H1 (cell line): ENCODE data around the gene ASF1A. TPM values are rescaled to one million over a fixed set of nuclear protein-coding genes. Genes with fewer than 3 reads are reported as not detected.

Source experiments
- CTCF ChIA-PET: fragments of 300-600 bp; sonication (Branson Sonifier 250); formaldehyde crosslinking; loops from one replicate; lab custom pipeline; 2021; ENCODE audit not compliant: partially characterized antibody; lab: Charles Lee
- POLR2A ChIA-PET: fragments of 300-600 bp; sonication (Branson Sonifier 250); formaldehyde crosslinking; loops from one replicate; lab custom pipeline; 2021; ENCODE audit warnings: inconsistent platforms; ENCODE audit not compliant: partially characterized antibody; lab: Charles Lee
- DNase-seq, 2 experiments: peaks; one replicate each; pipeline versions ENCODE4 v3.0.0 to v3.0.0-alpha.2; 2010 to 2022; ENCODE audit warnings: low spot score in 2 of 2, low read depth in 1 of 2, mixed read lengths in 1 of 2
- FAIRE-seq: peaks from 2 replicates; lab custom pipeline; 2011; peaks lifted over from hg19 to GRCh38; lab: Jason Lieb, UNC
- H2AFZ ChIP-seq: 2 replicates; pipeline ENCODE4 v1.8.1; 2012; ENCODE audit warnings: low read length, inconsistent platforms
- H2AK5ac ChIP-seq: 2 replicates; pipeline ENCODE4 v1.6.1; 2013; ENCODE audit warnings: low read depth, low read length
- H2BK120ac ChIP-seq: replicated peaks from 2 replicates; pipeline ENCODE3; 2013; ENCODE audit warnings: low read depth, low read length, inconsistent platforms
- H2BK12ac ChIP-seq: 2 replicates; pipeline ENCODE4 v1.6.1; 2013; ENCODE audit warnings: low read depth, low read length
- H2BK15ac ChIP-seq: 2 replicates; pipeline ENCODE4 v1.6.1; 2013; ENCODE audit warnings: low read length
- H2BK20ac ChIP-seq: 2 replicates; pipeline ENCODE4 v1.6.1; 2013; ENCODE audit warnings: low read length
- H2BK5ac ChIP-seq: 2 replicates; pipeline ENCODE4 v1.6.1; 2013; ENCODE audit warnings: low read depth, low read length
- H3K14ac ChIP-seq: 2 replicates; pipeline ENCODE4 v1.6.1; 2013; ENCODE audit warnings: inconsistent platforms; ENCODE audit not compliant: insufficient read length
- H3K18ac ChIP-seq: 2 replicates; pipeline ENCODE4 v1.6.1; 2013; ENCODE audit warnings: low read length; ENCODE audit errors: extremely low read depth
- H3K23ac ChIP-seq: 2 replicates; pipeline ENCODE4 v1.6.1; 2013; ENCODE audit warnings: inconsistent platforms; ENCODE audit not compliant: insufficient read length
- H3K23me2 ChIP-seq: 2 replicates; pipeline ENCODE4 v1.6.1; 2013; ENCODE audit warnings: low read depth, low read length
- H3K27ac ChIP-seq: 2 replicates; pipeline ENCODE4 v1.6.1; 2011; ENCODE audit warnings: low read depth, low read length, inconsistent platforms
- H3K27me3 ChIP-seq, 4 experiments: replicated peaks in 1 of 4; 1 replicate in 1 of 4; 2 replicates in 3 of 4; pipeline versions ENCODE4 v1.6.1 to v1.8.1; 2011 to 2013; ENCODE audit warnings: low read length in 3 of 4, mild to moderate bottlenecking in 3 of 4, inconsistent platforms in 2 of 4, mixed read lengths in 2 of 4, moderate library complexity in 1 of 4; ENCODE audit not compliant: control insufficient read depth in 3 of 4, insufficient read depth in 3 of 4; ENCODE audit errors: extremely low read depth in 1 of 4
- H3K36me3 ChIP-seq, 4 experiments: 2 replicates each; pipeline versions ENCODE4 v1.6.1 to v1.8.1; 2011 to 2013; ENCODE audit warnings: mild to moderate bottlenecking in 4 of 4, low read length in 3 of 4, moderate library complexity in 2 of 4, control low read depth in 1 of 4, inconsistent platforms in 1 of 4; ENCODE audit not compliant: insufficient read depth in 4 of 4, control insufficient read depth in 2 of 4
- H3K4ac ChIP-seq: replicated peaks from 2 replicates; pipeline ENCODE3; 2013; ENCODE audit warnings: low read length, low read depth, mixed read lengths, inconsistent platforms; ENCODE audit not compliant: insufficient read length
- H3K4me1 ChIP-seq, 4 experiments: replicated peaks in 1 of 4; 1 replicate in 1 of 4; 2 replicates in 3 of 4; pipeline versions ENCODE4 v1.6.1 to v1.8.1; 2011 to 2013; ENCODE audit warnings: low read length in 3 of 4, inconsistent platforms in 2 of 4, mixed read lengths in 1 of 4; ENCODE audit not compliant: insufficient read depth in 4 of 4, control insufficient read depth in 3 of 4
- H3K4me2 ChIP-seq, 2 experiments: 2 replicates each; pipeline versions ENCODE4 v1.6.1 to v1.8.1; 2011 to 2013; ENCODE audit warnings: low read depth in 2 of 2, low read length in 2 of 2, control low read depth in 1 of 2, inconsistent platforms in 1 of 2, mild to moderate bottlenecking in 1 of 2; ENCODE audit not compliant: insufficient read depth in 1 of 2
- H3K4me3 ChIP-seq, 4 experiments: fragments of 200-600, 300-600 bp in 1 of 4; sonication (generic), shearing (Covaris generic), sonication (Bioruptor Twin) in 1 of 4; 2 replicates each; pipeline versions ENCODE4 v1.5.1 to v1.8.1; 2011 to 2016; ENCODE audit warnings: low read length in 4 of 4, low read depth in 3 of 4, control low read depth in 2 of 4, inconsistent platforms in 2 of 4, mild to moderate bottlenecking in 2 of 4, mixed read lengths in 1 of 4, moderate library complexity in 1 of 4; ENCODE audit not compliant: insufficient read depth in 2 of 4; ENCODE audit errors: extremely low read depth in 1 of 4
- H3K56ac ChIP-seq: replicated peaks from 2 replicates; pipeline ENCODE3; 2013; ENCODE audit warnings: low read depth, mild to moderate bottlenecking, mixed read lengths, low read length, inconsistent platforms; ENCODE audit not compliant: insufficient read length
- H3K79me1 ChIP-seq: 2 replicates; pipeline ENCODE4 v1.6.1; 2013; ENCODE audit warnings: low read depth, low read length, control low read depth
- H3K79me2 ChIP-seq, 2 experiments: 2 replicates each; pipeline versions ENCODE4 v1.6.1 to v1.8.1; 2012 to 2013; ENCODE audit warnings: low read length in 2 of 2, mild to moderate bottlenecking in 2 of 2, inconsistent platforms in 1 of 2; ENCODE audit not compliant: insufficient read depth in 2 of 2, control insufficient read depth in 1 of 2
- H3K9ac ChIP-seq, 4 experiments: replicated peaks in 1 of 4; 1 replicate in 1 of 4; 2 replicates in 3 of 4; pipeline versions ENCODE4 v1.6.1 to v1.8.1; 2011 to 2013; ENCODE audit warnings: low read depth in 3 of 4, low read length in 3 of 4, control low read depth in 2 of 4, mild to moderate bottlenecking in 2 of 4, moderate library complexity in 2 of 4, inconsistent platforms in 1 of 4; ENCODE audit errors: extremely low read depth in 1 of 4
- H3K9me3 ChIP-seq, 2 experiments: 2 replicates each; pipeline versions ENCODE4 v1.6.1 to v1.8.1; 2012 to 2013; ENCODE audit warnings: mild to moderate bottlenecking in 2 of 2, moderate library complexity in 2 of 2, control low read depth in 1 of 2, inconsistent platforms in 1 of 2, low read depth in 1 of 2, low read length in 1 of 2, mixed read lengths in 1 of 2; ENCODE audit not compliant: insufficient read depth in 2 of 2
- H4K20me1 ChIP-seq, 2 experiments: replicated peaks in 1 of 2; 2 replicates each; pipeline versions ENCODE3 to v1.8.1; 2011 to 2013; ENCODE audit warnings: inconsistent platforms in 2 of 2, low read length in 2 of 2, mild to moderate bottlenecking in 1 of 2; ENCODE audit not compliant: insufficient read depth in 2 of 2, control insufficient read depth in 1 of 2
- H4K5ac ChIP-seq: 2 replicates; pipeline ENCODE4 v1.6.1; 2013; ENCODE audit warnings: low read length, low read depth, mixed read lengths, inconsistent platforms; ENCODE audit not compliant: insufficient read length
- H4K8ac ChIP-seq: 2 replicates; pipeline ENCODE4 v1.8.0; 2013; ENCODE audit warnings: mild to moderate bottlenecking, moderate library complexity, low read length, inconsistent platforms; ENCODE audit not compliant: insufficient read depth; ENCODE audit errors: extremely low read depth
- H4K91ac ChIP-seq: replicated peaks from 2 replicates; pipeline ENCODE3; 2013; ENCODE audit warnings: low read length, mixed read lengths, inconsistent platforms; ENCODE audit not compliant: insufficient read length
- CEBPB ChIP-seq: IDR thresholded peaks from 2 replicates; pipeline ENCODE4 v1.6.1; 2012; ENCODE audit warnings: low read depth, low read length
- RAD21 ChIP-seq, 2 experiments: IDR thresholded peaks in 1 of 2; conservative IDR thresholded peaks in 1 of 2; 2 replicates each; pipeline ENCODE4 v1.6.1; 2011; ENCODE audit warnings: low read depth in 2 of 2, low read length in 2 of 2, improper control_type of control experiment in 1 of 2, inconsistent platforms in 1 of 2, mild to moderate bottlenecking in 1 of 2, moderate library complexity in 1 of 2
- SIN3A ChIP-seq, 2 experiments: IDR thresholded peaks in 1 of 2; conservative IDR thresholded peaks in 1 of 2; 2 replicates each; pipeline ENCODE4 v1.6.1; 2011 to 2012; ENCODE audit warnings: low read length in 2 of 2, improper control_type of control experiment in 1 of 2, low read depth in 1 of 2, mild to moderate bottlenecking in 1 of 2
- SUZ12 ChIP-seq: fragments of 200-600 bp; sonication (generic); IDR thresholded peaks from 2 replicates; pipeline ENCODE4 v1.6.1; 2012; ENCODE audit warnings: mild to moderate bottlenecking, inconsistent platforms, low read length, moderate library complexity, mixed read lengths
- TBP ChIP-seq: IDR thresholded peaks from 2 replicates; pipeline ENCODE4 v1.6.1; 2011; ENCODE audit warnings: low read depth, low read length, improper control_type of control experiment
- polyA plus RNA-seq, 7 experiments: library from polyadenylated mRNA; depleted of rRNA in 3 of 7; stranded (reverse) in 5 of 7; unstranded in 2 of 7; fragments of >200 nt in 5 of 7; fragments of 200-250 nt in 2 of 7; gene quantifications; 1 replicate in 5 of 7; 2 replicates in 1 of 7; 4 replicates in 1 of 7; pipeline versions ENCODE4 v1.2.1 to v1.2.3, GENCODE V29; 2011 to 2013; ENCODE audit warnings: missing spikeins in 2 of 7, mixed read lengths in 2 of 7
- total RNA-seq: library from RNA; stranded (reverse); fragmentation: NEBNext Ultra II Directional; extraction: Animal tissue kit (Norgen Biotek cat#: 25700); gene quantifications from 2 replicates; pipeline ENCODE4 v1.2.1, GENCODE V29; 2021
- TF ChIP-seq, protein P1 (sequence below), 3 experiments: IDR thresholded peaks; 1 replicate in 2 of 3; 2 replicates in 1 of 3; pipeline versions ENCODE4 v1.5.1 to v1.6.1; 2011; ENCODE audit warnings: low read length in 3 of 3, mild to moderate bottlenecking in 3 of 3, inconsistent platforms in 2 of 3, low read depth in 1 of 3, moderate library complexity in 1 of 3; ENCODE audit not compliant: insufficient read depth in 1 of 3; ENCODE audit errors: control extremely low read depth in 1 of 3
- TF ChIP-seq, protein P2 (sequence below): IDR thresholded peaks from 2 replicates; pipeline ENCODE4 v1.6.1; 2011; ENCODE audit warnings: low read length, improper control_type of control experiment
- TF ChIP-seq, protein P3 (sequence below): IDR thresholded peaks from 2 replicates; pipeline ENCODE4 v1.6.1; 2012; ENCODE audit warnings: inconsistent platforms

Gene ASF1A
- total and polyA plus RNA-seq, 2 of the 8 experiments (the other 6 are each of a cell fraction or from before 2014, with no cell fraction given), result 11.4 to 50.2 TPM

DNA sequence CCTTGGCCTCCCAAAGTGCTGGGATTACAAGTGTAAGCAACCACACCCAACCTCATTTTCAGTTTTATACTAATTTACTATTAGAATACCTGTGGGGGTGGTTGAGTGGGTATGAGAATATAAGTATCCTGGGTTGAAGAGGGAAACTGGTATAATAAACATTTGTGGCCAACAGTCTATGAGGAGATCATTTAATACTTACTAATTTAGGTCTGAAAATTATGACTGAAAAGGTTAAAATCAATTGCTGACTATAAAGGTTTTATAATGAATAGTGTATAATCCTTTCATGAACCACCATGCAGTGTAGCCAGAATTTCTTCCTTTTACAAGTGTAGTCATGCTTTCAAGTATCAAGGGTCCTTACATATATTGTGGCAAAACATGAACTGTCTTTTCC is 11.1 kb downstream of the ASF1A start:
- H2BK12ac ChIP-seq, result no peak overlapping the region
- FAIRE-seq, result no peak
- no peak overlapping the region for H2AFZ ChIP-seq
- no peak overlapping the region for H2BK20ac ChIP-seq
- POLR2A ChIA-PET, result interaction anchor here (0.9 to 1.5 kb wide), 3 partner anchors 8 to 30 kb away, joined by 3 to 5 read pairs (median 3); partner anchors contain the start of gene MCM9
- no peaks in the 10 kb centered on the region for H3K23me2 ChIP-seq
- no peak overlapping the region for H3K4me2 ChIP-seq
- no peak overlapping the region for H3K56ac ChIP-seq
- no peaks in the 10 kb centered on the region for H3K9me3 ChIP-seq
- H4K8ac ChIP-seq, result no peak overlapping the region
- no peak for TF ChIP-seq CEBPB
- no peak for TF ChIP-seq RAD21 (IDR thresholded peaks at IDR 0.05 in 1 of 2, conservative IDR thresholded peaks at IDR 0.05 in 1 of 2; ENCODE audit: low read depth in 2 of 2, low read length in 2 of 2)
- TF ChIP-seq TBP, result no peak
- TF ChIP-seq SIN3A (conservative IDR thresholded peaks at IDR 0.05 in 1 of 2, IDR thresholded peaks at IDR 0.05 in 1 of 2; ENCODE audit: low read depth in 1 of 2, low read length in 2 of 2), result no peak
- TF ChIP-seq, protein P1, sequence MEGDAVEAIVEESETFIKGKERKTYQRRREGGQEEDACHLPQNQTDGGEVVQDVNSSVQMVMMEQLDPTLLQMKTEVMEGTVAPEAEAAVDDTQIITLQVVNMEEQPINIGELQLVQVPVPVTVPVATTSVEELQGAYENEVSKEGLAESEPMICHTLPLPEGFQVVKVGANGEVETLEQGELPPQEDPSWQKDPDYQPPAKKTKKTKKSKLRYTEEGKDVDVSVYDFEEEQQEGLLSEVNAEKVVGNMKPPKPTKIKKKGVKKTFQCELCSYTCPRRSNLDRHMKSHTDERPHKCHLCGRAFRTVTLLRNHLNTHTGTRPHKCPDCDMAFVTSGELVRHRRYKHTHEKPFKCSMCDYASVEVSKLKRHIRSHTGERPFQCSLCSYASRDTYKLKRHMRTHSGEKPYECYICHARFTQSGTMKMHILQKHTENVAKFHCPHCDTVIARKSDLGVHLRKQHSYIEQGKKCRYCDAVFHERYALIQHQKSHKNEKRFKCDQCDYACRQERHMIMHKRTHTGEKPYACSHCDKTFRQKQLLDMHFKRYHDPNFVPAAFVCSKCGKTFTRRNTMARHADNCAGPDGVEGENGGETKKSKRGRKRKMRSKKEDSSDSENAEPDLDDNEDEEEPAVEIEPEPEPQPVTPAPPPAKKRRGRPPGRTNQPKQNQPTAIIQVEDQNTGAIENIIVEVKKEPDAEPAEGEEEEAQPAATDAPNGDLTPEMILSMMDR (IDR thresholded peaks at IDR 0.05; ENCODE audit: control extremely low read depth in 1 of 3, insufficient read depth in 1 of 3, low read depth in 1 of 3, low read length in 3 of 3), result no peak
- no peak for TF ChIP-seq SUZ12
- TF ChIP-seq, protein P2, sequence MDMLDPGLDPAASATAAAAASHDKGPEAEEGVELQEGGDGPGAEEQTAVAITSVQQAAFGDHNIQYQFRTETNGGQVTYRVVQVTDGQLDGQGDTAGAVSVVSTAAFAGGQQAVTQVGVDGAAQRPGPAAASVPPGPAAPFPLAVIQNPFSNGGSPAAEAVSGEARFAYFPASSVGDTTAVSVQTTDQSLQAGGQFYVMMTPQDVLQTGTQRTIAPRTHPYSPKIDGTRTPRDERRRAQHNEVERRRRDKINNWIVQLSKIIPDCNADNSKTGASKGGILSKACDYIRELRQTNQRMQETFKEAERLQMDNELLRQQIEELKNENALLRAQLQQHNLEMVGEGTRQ, result no peak
- TF ChIP-seq, protein P3, sequence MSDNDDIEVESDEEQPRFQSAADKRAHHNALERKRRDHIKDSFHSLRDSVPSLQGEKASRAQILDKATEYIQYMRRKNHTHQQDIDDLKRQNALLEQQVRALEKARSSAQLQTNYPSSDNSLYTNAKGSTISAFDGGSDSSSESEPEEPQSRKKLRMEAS, result no peak
- TF ChIP-seq, all 59 proteins: peak for 0
- H2BK15ac ChIP-seq, result no peak overlapping the region
- H4K20me1 ChIP-seq, result peaks cover 1 to 4% of the 10 kb centered on the region in 2 experiments
- peaks cover 0 to 1% (median 0%) of the 10 kb centered on the region in 4 experiments; a peak in 1 of 7 replicates for H3K27me3 ChIP-seq
- H3K23ac ChIP-seq, result no peak overlapping the region
- DNase-seq, result no peak
- H2BK120ac ChIP-seq, result no peak overlapping the region
- no peak overlapping the region for H2BK5ac ChIP-seq
- H3K18ac ChIP-seq, result no peak overlapping the region
- H2AK5ac ChIP-seq, result no peak overlapping the region
- no peak overlapping the region for H3K27ac ChIP-seq
- CTCF ChIA-PET, result interaction anchor here (0.6 to 1.6 kb wide), 2 partner anchors 15 to 231 kb away, joined by 3 to 4 read pairs; no protein-coding TSS in a partner anchor
- no peak overlapping the region for H4K5ac ChIP-seq
- peaks cover 2 to 82% (median 30%) of the 10 kb centered on the region in 4 experiments; a peak in 7 of 8 replicates for H3K36me3 ChIP-seq
- no peak overlapping the region for H4K91ac ChIP-seq
- no peak overlapping the region for H3K4me3 ChIP-seq
- H3K4ac ChIP-seq, result no peak overlapping the region
- H3K79me1 ChIP-seq, result peaks cover 2% of the 10 kb centered on the region; the same call in 1 of the 2 replicates
- H3K14ac ChIP-seq, result no peak overlapping the region
- H3K79me2 ChIP-seq, result peaks cover 0 to 40% of the 10 kb centered on the region in 2 experiments; a peak in 2 of 4 replicates
- no peak overlapping the region for H3K9ac ChIP-seq
- peaks cover 0 to 3% (median 0%) of the 10 kb centered on the region in 4 experiments; a peak in 2 of 7 replicates for H3K4me1 ChIP-seq
